OCI-LY1 (cell line): ENCODE results near the gene PGC.

Source experiments
- EZH2 ChIP-seq: fragments of 200-600 bp; sonication (generic), shearing (Covaris generic); IDR thresholded peaks from 2 replicates; pipeline ENCODE4 v1.8.0; 2017; ENCODE audit warnings: borderline replicate concordance, mixed run types, mild to moderate bottlenecking, antibody characterized with exemption, low read length, moderate library complexity, mixed read lengths
- TF ChIP-seq, protein P1 (sequence below): fragments of 200-600 bp; sonication (generic), shearing (Covaris generic); IDR thresholded peaks from 2 replicates; pipeline ENCODE4 v1.5.1; 2017; ENCODE audit warnings: mild to moderate bottlenecking, antibody characterized with exemption, low read length, moderate library complexity, mixed read lengths

DNA sequence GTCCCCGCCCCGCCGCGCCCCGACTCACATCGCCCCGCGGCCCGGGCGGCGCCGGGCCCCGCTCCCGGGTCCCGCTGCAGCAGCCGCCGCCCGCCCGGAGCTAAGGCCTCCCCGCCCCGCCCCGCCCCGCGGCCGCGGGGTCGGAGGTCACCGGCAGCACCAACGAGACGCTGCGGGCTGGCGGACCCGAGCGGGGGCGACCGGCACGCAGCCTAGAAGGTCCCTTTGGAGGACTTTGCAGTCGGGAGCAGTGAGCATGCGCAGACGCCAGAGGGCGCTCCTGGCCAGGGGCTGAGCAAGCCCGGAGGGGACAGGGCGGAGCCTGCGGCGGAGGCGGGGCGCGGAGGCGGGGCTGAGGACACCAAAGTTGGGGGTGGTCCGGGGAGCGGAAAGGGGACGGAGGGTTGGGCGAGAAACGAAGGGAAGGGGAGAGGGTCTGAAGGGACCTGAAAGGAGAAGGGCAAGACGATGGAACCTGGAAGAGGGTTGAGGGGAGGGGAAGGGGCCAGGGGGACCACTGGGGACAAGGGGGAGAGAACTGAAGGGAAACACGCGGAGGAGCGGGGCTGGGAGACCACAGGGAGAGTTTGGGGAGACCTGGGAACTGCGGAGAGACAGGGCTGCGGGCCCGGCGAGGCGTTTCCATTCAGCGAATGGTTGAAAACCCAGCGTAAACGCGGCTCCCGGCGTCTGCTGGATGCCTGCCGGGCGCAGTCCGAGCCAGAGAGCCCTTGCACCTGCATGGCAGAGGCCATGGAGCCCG is 32.8 kb upstream of the PGC start, which contains the start of gene FRS3:
- TF ChIP-seq, protein P1, sequence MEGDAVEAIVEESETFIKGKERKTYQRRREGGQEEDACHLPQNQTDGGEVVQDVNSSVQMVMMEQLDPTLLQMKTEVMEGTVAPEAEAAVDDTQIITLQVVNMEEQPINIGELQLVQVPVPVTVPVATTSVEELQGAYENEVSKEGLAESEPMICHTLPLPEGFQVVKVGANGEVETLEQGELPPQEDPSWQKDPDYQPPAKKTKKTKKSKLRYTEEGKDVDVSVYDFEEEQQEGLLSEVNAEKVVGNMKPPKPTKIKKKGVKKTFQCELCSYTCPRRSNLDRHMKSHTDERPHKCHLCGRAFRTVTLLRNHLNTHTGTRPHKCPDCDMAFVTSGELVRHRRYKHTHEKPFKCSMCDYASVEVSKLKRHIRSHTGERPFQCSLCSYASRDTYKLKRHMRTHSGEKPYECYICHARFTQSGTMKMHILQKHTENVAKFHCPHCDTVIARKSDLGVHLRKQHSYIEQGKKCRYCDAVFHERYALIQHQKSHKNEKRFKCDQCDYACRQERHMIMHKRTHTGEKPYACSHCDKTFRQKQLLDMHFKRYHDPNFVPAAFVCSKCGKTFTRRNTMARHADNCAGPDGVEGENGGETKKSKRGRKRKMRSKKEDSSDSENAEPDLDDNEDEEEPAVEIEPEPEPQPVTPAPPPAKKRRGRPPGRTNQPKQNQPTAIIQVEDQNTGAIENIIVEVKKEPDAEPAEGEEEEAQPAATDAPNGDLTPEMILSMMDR: peak; percentile 91
- no peak for TF ChIP-seq EZH2
